ENCODE data around the gene GPR27. TPM values are rescaled to one million over a fixed set of nuclear protein-coding genes. Genes with fewer than 3 reads are reported as not detected.

Gene GPR27
- total RNA-seq, 4 donors from 2014 or later, result 0.79 to 1.1 TPM; not detected in 2

- no peak for DNase-seq
- no peaks in the 10 kb centered on the region for H3K4me1 ChIP-seq
- peaks cover 59% of the 10 kb centered on the region for H3K27me3 ChIP-seq
- intact Hi-C loops (cut with DNase I; ENCODE audit: low total_unique reads), result no loop called here
- no peak overlapping the region for H3K4me3 ChIP-seq
- 81% methylated on average over 5 of the region's 5 CpGs; no CpG with 5 or more reads in 1 of the 2 donors for WGBS, 2 donors (ENCODE audit: low coverage in 1 of 2)
- no peaks in the 10 kb centered on the region for H3K9me3 ChIP-seq
- no peaks in the 10 kb centered on the region for H3K36me3 ChIP-seq
- in situ Hi-C loops (cut with MboI; ENCODE audit: low pct_ligation_motif_present in 1 of 4, low pct_unique_long_range_greater_than_20kb in 1 of 4, low sequenced_read_pairs in 3 of 4), result no loop called here
- TF ChIP-seq EP300 (IDR thresholded peaks at IDR 0.05; ENCODE audit: low read depth) (no peak), POLR2A (IDR thresholded peaks at IDR 0.05) (no peak), POLR2AphosphoS5 (IDR thresholded peaks at IDR 0.05) (no peak), CTCF (IDR thresholded peaks at IDR 0.05) (no peak)
- no peak overlapping the region for H3K27ac ChIP-seq
Measured at GRCh38 chr3:71759401-71759800, 5.7 kb downstream of the GPR27 start.

- TF ChIP-seq CTCF (IDR thresholded peaks at IDR 0.05) (no peak), POLR2A (IDR thresholded peaks at IDR 0.05) (no peak), POLR2AphosphoS5 (IDR thresholded peaks at IDR 0.05) (no peak), EP300 (IDR thresholded peaks at IDR 0.05; ENCODE audit: low read depth) (no peak)
- in situ Hi-C loops (cut with MboI; ENCODE audit: low pct_ligation_motif_present in 1 of 4, low pct_unique_long_range_greater_than_20kb in 1 of 4, low sequenced_read_pairs in 3 of 4), result no loop called here
- DNase-seq, result no peak
- Histone ChIP-seq H3K4me3 (no peak overlapping the region), H3K36me3 (no peaks in the 10 kb centered on the region), H3K27ac (no peak overlapping the region), H3K4me1 (no peaks in the 10 kb centered on the region), H3K27me3 (peaks cover 52% of the 10 kb centered on the region), H3K9me3 (no peaks in the 10 kb centered on the region)
- 88% methylated on average over 1 of the region's 1 CpG; no CpG with 5 or more reads in 1 of the 2 donors for WGBS, 2 donors (ENCODE audit: low coverage in 1 of 2)
- intact Hi-C loops (cut with DNase I; ENCODE audit: low total_unique reads), result no loop called here
Measured at GRCh38 chr3:71760140-71760539, 6.5 kb downstream of the GPR27 start.

GRCh38 chr3:71763426-71763825, 9.8 kb downstream of the GPR27 start:
- WGBS, 2 donors (ENCODE audit: low coverage in 1 of 2), result 65 to 67% methylated on average over 5 of the region's 5 CpGs
- Histone ChIP-seq H3K27ac (no peak overlapping the region), H3K4me1 (no peaks in the 10 kb centered on the region), H3K4me3 (no peak overlapping the region), H3K36me3 (no peaks in the 10 kb centered on the region), H3K27me3 (peaks cover 34% of the 10 kb centered on the region), H3K9me3 (no peaks in the 10 kb centered on the region)
- intact Hi-C loops (cut with DNase I; ENCODE audit: low total_unique reads), result no loop called here
- in situ Hi-C loops (cut with MboI; ENCODE audit: low pct_ligation_motif_present in 1 of 4, low pct_unique_long_range_greater_than_20kb in 1 of 4, low sequenced_read_pairs in 3 of 4), result no loop called here
- no peak for DNase-seq
- no peak for TF ChIP-seq POLR2AphosphoS5 (IDR thresholded peaks at IDR 0.05)
- TF ChIP-seq EP300 (IDR thresholded peaks at IDR 0.05; ENCODE audit: low read depth), result no peak
- no peak for TF ChIP-seq CTCF (IDR thresholded peaks at IDR 0.05)
- no peak for TF ChIP-seq POLR2A (IDR thresholded peaks at IDR 0.05)

GRCh38 chr3:71771126-71771525, 17.5 kb downstream of the GPR27 start:
- Histone ChIP-seq H3K27ac (no peak overlapping the region), H3K4me3 (no peak overlapping the region), H3K36me3 (no peaks in the 10 kb centered on the region), H3K27me3 (peaks cover 15% of the 10 kb centered on the region), H3K4me1 (no peaks in the 10 kb centered on the region), H3K9me3 (no peaks in the 10 kb centered on the region)
- intact Hi-C loops (cut with DNase I; ENCODE audit: low total_unique reads) (no loop called here), in situ Hi-C loops (cut with MboI; ENCODE audit: low pct_ligation_motif_present in 1 of 4, low pct_unique_long_range_greater_than_20kb in 1 of 4, low sequenced_read_pairs in 3 of 4) (no loop called here)
- no peak for DNase-seq
- no peak for TF ChIP-seq EP300 (IDR thresholded peaks at IDR 0.05; ENCODE audit: low read depth)
- no peak for TF ChIP-seq CTCF (IDR thresholded peaks at IDR 0.05)
- TF ChIP-seq POLR2AphosphoS5 (IDR thresholded peaks at IDR 0.05), result no peak
- no peak for TF ChIP-seq POLR2A (IDR thresholded peaks at IDR 0.05)
- WGBS, 2 donors (ENCODE audit: low coverage in 1 of 2), result 74 to 83% methylated on average over 5 of the region's 5 CpGs
